HG03139 (cell line): ENCODE results near the gene GTPBP2.
"Not testable (repeated sequence)": the region's sequence is repeated elsewhere in the genome, so short reads cannot be mapped to it uniquely, and the experiment has no call there.

Experiments
- ATAC-seq: cut with Tn5 transposase; IDR thresholded peaks from one replicate; pipeline ENCODE4 v1.9.1; 2021; ENCODE audit not compliant: unreplicated experiment

The GTPBP2 gene

GRCh38 chr6:43658161-43658560 lies 29.1 kb upstream of the GTPBP2 start:
- no peak for ATAC-seq

- ATAC-seq = no peak
Observed at GRCh38 chr6:43657221-43657802, 28.2 kb upstream of the GTPBP2 start.

GRCh38 chr6:43652822-43653221 lies 23.8 kb upstream of the GTPBP2 start:
- not testable (repeated sequence) for ATAC-seq

GRCh38 chr6:43648248-43648647 lies 19.2 kb upstream of the GTPBP2 start:
- no peak for ATAC-seq

GRCh38 chr6:43647613-43648012 lies 18.5 kb upstream of the GTPBP2 start:
- no peak for ATAC-seq

GRCh38 chr6:43645613-43645964 lies 16.5 kb upstream of the GTPBP2 start:
- no peak for ATAC-seq

GRCh38 chr6:43644940-43645612 lies 16.0 kb upstream of the GTPBP2 start, which contains the start of gene RSPH9:
RSPH9 (plus strand) TSS chr6:43645036; CDS start chr6:43645099, 63 bp downstream.
- peak; percentile 50 for ATAC-seq

GRCh38 chr6:43639984-43640800 lies 11.1 kb upstream of the GTPBP2 start:
- no peak for ATAC-seq

- no peak for ATAC-seq
Observed at GRCh38 chr6:43636308-43636659, 7.2 kb upstream of the GTPBP2 start.

GRCh38 chr6:43635387-43636307 lies 6.6 kb upstream of the GTPBP2 start, which contains the start of gene MAD2L1BP:
MAD2L1BP (plus strand) TSS chr6:43635840; CDS start chr6:43635876, 36 bp downstream.
- ATAC-seq = peak; percentile 71

- no peak for ATAC-seq
Observed at GRCh38 chr6:43634702-43635303, 5.7 kb upstream of the GTPBP2 start.

GRCh38 chr6:43633002-43633401 lies 3.9 kb upstream of the GTPBP2 start:
- not testable (repeated sequence) for ATAC-seq

GRCh38 chr6:43630980-43631619 lies 2.0 kb upstream of the GTPBP2 start:
- no peak for ATAC-seq

GRCh38 chr6:43629505-43630300 lies 639 bp upstream of the GTPBP2 start:
- peak; percentile 54 for ATAC-seq

- ATAC-seq = no peak
Observed at GRCh38 chr6:43628393-43629103, 516 bp downstream of the GTPBP2 start.

- no peak for ATAC-seq
Observed at GRCh38 chr6:43627008-43627825, 1.8 kb downstream of the GTPBP2 start.

- no peak for ATAC-seq
Observed at GRCh38 chr6:43625393-43625992, 3.6 kb downstream of the GTPBP2 start.
